Measurements from ENCODE around the gene SELENOP.
"Not testable (repeated sequence)": the region's sequence is repeated elsewhere in the genome, so short reads cannot be mapped to it uniquely, and the experiment has no call there.

The SELENOP gene

GRCh38 chr5:42826757-42827515 is 15.2 kb upstream of the SELENOP start:
- H3K4me3 ChIP-seq (ENCODE audit: insufficient read length, low read depth): no peak overlapping the region
- DNase-seq (ENCODE audit: low read depth, low spot score): no peak
- no peaks in the 10 kb centered on the region for H3K27me3 ChIP-seq (ENCODE audit: insufficient read depth, insufficient read length)
- H3K4me1 ChIP-seq (ENCODE audit: insufficient read depth, insufficient read length): no peaks in the 10 kb centered on the region
- H3K9me3 ChIP-seq (ENCODE audit: insufficient read depth, low read length): no peaks in the 10 kb centered on the region
- TF ChIP-seq SUZ12 (IDR thresholded peaks at IDR 0.05; ENCODE audit: extremely low read depth, insufficient read depth, insufficient read length) (no peak), YY1 (IDR thresholded peaks at IDR 0.05; ENCODE audit: insufficient read depth, insufficient read length) (no peak), ZNF274 (IDR thresholded peaks at IDR 0.05; ENCODE audit: low read depth, low read length) (no peak)
- no peaks in the 10 kb centered on the region for H3K36me3 ChIP-seq (ENCODE audit: insufficient read depth, insufficient read length, low read length)
- no peak overlapping the region for H3K9ac ChIP-seq (ENCODE audit: insufficient read length, low read depth)

DNA sequence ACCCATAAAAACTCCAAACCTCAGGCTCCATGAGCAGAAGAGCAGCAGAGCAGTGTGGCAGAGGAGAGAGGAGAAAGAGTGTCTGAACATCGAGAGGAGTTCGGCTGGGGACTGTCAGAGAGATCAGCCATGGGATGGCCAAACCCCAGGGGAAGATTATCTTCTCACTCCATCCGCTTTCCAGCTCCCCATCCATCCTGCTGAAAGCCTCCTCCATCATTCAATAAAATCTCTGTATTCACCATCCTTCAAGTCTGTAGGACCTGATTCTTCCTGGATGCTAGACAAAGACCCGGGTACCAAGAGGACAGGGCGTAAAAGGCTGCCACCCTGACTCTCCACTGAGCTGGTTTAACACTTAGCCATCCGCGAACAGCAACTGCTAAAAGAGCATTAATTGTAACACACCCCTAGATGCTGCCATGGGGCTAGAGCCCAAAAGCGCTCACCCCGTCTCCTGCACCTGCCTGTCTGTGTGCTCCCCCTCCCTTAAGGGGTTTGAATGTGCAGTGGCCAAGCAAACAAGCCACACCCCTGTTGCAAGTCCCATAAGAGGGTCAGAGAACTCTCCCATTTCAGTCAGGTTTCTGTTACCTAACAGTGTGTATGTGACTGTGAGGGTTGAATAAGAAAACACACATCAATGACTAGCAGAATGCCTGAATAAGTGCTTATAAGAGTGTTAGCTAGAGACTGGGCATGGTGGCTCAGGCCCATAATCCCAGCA is 13.9 kb upstream of the SELENOP start:
- no peaks in the 10 kb centered on the region for H3K9me3 ChIP-seq (ENCODE audit: insufficient read depth, low read length)
- TF ChIP-seq SUZ12 (IDR thresholded peaks at IDR 0.05; ENCODE audit: extremely low read depth, insufficient read depth, insufficient read length) (no peak), ZNF274 (IDR thresholded peaks at IDR 0.05; ENCODE audit: low read depth, low read length) (no peak), YY1 (IDR thresholded peaks at IDR 0.05; ENCODE audit: insufficient read depth, insufficient read length) (no peak)
- no peak overlapping the region for H3K4me3 ChIP-seq (ENCODE audit: insufficient read length, low read depth)
- no peak for DNase-seq (ENCODE audit: low read depth, low spot score)
- H3K36me3 ChIP-seq (ENCODE audit: insufficient read depth, insufficient read length, low read length): no peaks in the 10 kb centered on the region
- H3K27me3 ChIP-seq (ENCODE audit: insufficient read depth, insufficient read length): no peaks in the 10 kb centered on the region
- H3K4me1 ChIP-seq (ENCODE audit: insufficient read depth, insufficient read length): no peaks in the 10 kb centered on the region
- H3K9ac ChIP-seq (ENCODE audit: insufficient read length, low read depth): no peak overlapping the region

DNA sequence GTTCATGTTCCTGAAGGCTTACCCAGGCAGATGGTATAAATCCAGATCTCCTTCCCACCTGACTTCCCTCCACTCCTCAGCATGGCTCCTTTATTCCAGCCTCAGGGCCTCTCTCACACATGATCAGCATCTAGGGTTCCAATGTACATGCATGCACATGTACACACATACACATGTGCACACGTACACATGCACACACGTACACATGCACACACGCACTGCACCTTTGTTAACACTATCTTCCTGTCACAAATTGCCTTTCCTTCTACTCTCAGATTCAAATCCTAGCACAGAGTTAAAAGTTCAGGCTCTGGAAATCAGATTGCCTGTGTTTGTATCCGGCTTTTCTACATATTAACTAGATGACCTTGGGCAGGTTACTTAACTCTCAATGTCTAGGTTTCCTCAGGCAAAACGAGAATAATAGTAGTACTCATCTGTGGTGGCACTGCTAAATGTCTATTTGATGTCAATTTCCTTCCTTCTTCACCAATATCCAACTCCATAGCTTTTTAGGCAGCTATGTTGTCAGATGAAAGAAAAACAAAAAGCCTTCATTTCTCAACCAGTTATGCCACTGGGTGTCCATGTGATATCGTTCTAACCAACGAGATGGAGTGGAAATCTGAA is 12.8 kb upstream of the SELENOP start:
- TF ChIP-seq YY1 (IDR thresholded peaks at IDR 0.05; ENCODE audit: insufficient read depth, insufficient read length) (no peak), ZNF274 (IDR thresholded peaks at IDR 0.05; ENCODE audit: low read depth, low read length) (no peak), SUZ12 (IDR thresholded peaks at IDR 0.05; ENCODE audit: extremely low read depth, insufficient read depth, insufficient read length) (no peak)
- no peaks in the 10 kb centered on the region for H3K4me1 ChIP-seq (ENCODE audit: insufficient read depth, insufficient read length)
- H3K9me3 ChIP-seq (ENCODE audit: insufficient read depth, low read length): no peaks in the 10 kb centered on the region
- H3K27me3 ChIP-seq (ENCODE audit: insufficient read depth, insufficient read length): no peaks in the 10 kb centered on the region
- H3K4me3 ChIP-seq (ENCODE audit: insufficient read length, low read depth): no peak overlapping the region
- no peak for DNase-seq (ENCODE audit: low read depth, low spot score)
- H3K9ac ChIP-seq (ENCODE audit: insufficient read length, low read depth): no peak overlapping the region
- no peaks in the 10 kb centered on the region for H3K36me3 ChIP-seq (ENCODE audit: insufficient read depth, insufficient read length, low read length)

DNA sequence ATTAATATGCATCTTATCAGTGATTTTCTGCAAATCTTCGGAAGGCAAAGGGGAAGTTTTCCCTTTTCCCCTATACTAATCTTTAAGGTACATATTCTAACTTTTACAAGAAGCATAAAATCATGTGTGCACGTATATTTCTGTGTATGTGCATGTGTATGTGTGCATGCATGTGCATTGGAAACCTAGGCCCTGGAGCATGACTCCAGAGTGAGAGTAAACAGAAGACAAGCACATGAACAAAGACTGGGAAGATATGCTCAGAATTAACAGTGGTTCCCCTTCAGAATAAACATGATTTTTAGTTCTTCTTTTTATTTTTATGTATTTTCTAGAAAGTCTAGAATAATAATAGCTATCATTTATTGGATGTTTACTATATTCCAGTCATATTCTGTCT is 10.9 kb upstream of the SELENOP start:
- TF ChIP-seq YY1 (IDR thresholded peaks at IDR 0.05; ENCODE audit: insufficient read depth, insufficient read length) (no peak), SUZ12 (IDR thresholded peaks at IDR 0.05; ENCODE audit: extremely low read depth, insufficient read depth, insufficient read length) (no peak), ZNF274 (IDR thresholded peaks at IDR 0.05; ENCODE audit: low read depth, low read length) (no peak)
- no peaks in the 10 kb centered on the region for H3K27me3 ChIP-seq (ENCODE audit: insufficient read depth, insufficient read length)
- no peaks in the 10 kb centered on the region for H3K36me3 ChIP-seq (ENCODE audit: insufficient read depth, insufficient read length, low read length)
- no peak overlapping the region for H3K9ac ChIP-seq (ENCODE audit: insufficient read length, low read depth)
- H3K4me1 ChIP-seq (ENCODE audit: insufficient read depth, insufficient read length): no peaks in the 10 kb centered on the region
- no peaks in the 10 kb centered on the region for H3K9me3 ChIP-seq (ENCODE audit: insufficient read depth, low read length)
- no peak for DNase-seq (ENCODE audit: low read depth, low spot score)
- no peak overlapping the region for H3K4me3 ChIP-seq (ENCODE audit: insufficient read length, low read depth)

DNA sequence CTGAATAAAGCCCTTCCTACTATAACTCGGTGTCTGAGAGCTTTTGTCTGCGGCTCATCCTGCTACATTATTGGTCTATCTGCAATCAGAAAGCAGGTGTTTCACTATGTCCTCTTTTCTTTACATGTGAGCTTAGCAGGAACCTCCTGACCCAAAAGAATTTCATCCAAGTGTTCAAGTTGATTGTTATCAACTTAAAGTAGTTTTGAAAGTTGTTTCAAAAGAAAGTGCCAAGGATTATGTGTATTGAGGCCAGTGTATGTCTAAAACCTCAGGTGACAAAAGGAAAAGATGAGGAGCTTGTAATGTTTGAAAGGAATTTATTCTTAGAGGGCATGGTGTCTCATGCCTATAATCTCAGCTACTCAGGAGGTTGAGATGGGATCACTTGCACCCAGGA is 8.1 kb upstream of the SELENOP start:
- no peak for DNase-seq (ENCODE audit: low read depth, low spot score)
- no peak overlapping the region for H3K9ac ChIP-seq (ENCODE audit: insufficient read length, low read depth)
- no peaks in the 10 kb centered on the region for H3K9me3 ChIP-seq (ENCODE audit: insufficient read depth, low read length)
- H3K4me1 ChIP-seq (ENCODE audit: insufficient read depth, insufficient read length): no peaks in the 10 kb centered on the region
- no peaks in the 10 kb centered on the region for H3K36me3 ChIP-seq (ENCODE audit: insufficient read depth, insufficient read length, low read length)
- no peaks in the 10 kb centered on the region for H3K27me3 ChIP-seq (ENCODE audit: insufficient read depth, insufficient read length)
- TF ChIP-seq YY1 (IDR thresholded peaks at IDR 0.05; ENCODE audit: insufficient read depth, insufficient read length) (no peak), ZNF274 (IDR thresholded peaks at IDR 0.05; ENCODE audit: low read depth, low read length) (no peak), SUZ12 (IDR thresholded peaks at IDR 0.05; ENCODE audit: extremely low read depth, insufficient read depth, insufficient read length) (no peak)
- H3K4me3 ChIP-seq (ENCODE audit: insufficient read length, low read depth): no peak overlapping the region

- H3K4me1 ChIP-seq (ENCODE audit: insufficient read depth, insufficient read length); DNase-seq (ENCODE audit: low read depth, low spot score); H3K36me3 ChIP-seq (ENCODE audit: insufficient read depth, insufficient read length, low read length); H3K9ac ChIP-seq (ENCODE audit: insufficient read length, low read depth); H3K4me3 ChIP-seq (ENCODE audit: insufficient read length, low read depth); H3K9me3 ChIP-seq (ENCODE audit: insufficient read depth, low read length); H3K27me3 ChIP-seq (ENCODE audit: insufficient read depth, insufficient read length): not testable (repeated sequence)
Measured at GRCh38 chr5:42816546-42816945, 4.9 kb upstream of the SELENOP start.

- peak; percentile 16 for DNase-seq (ENCODE audit: low read depth, low spot score)
- H3K27me3 ChIP-seq (ENCODE audit: insufficient read depth, insufficient read length): no peaks in the 10 kb centered on the region
- no peak overlapping the region for H3K9ac ChIP-seq (ENCODE audit: insufficient read length, low read depth)
- no peaks in the 10 kb centered on the region for H3K9me3 ChIP-seq (ENCODE audit: insufficient read depth, low read length)
- H3K36me3 ChIP-seq (ENCODE audit: insufficient read depth, insufficient read length, low read length): no peaks in the 10 kb centered on the region
- H3K4me3 ChIP-seq (ENCODE audit: insufficient read length, low read depth): no peak overlapping the region
- no peak for TF ChIP-seq ZNF274 (IDR thresholded peaks at IDR 0.05; ENCODE audit: low read depth, low read length)
- no peaks in the 10 kb centered on the region for H3K4me1 ChIP-seq (ENCODE audit: insufficient read depth, insufficient read length)
Measured at GRCh38 chr5:42813533-42813932, 1.8 kb upstream of the SELENOP start.

Measured in NT2/D1 (cell line).